Stimulated activated CD8-positive, alpha-beta memory T cell treated with anti-CD3 and anti-CD28 coated beads, Interleukin-12 subunit alpha, Interleukin-12 subunit beta, amount 100 ng/mL, for 24 hours (primary cell): ENCODE data around the gene CNGA4.
"Not testable (repeated sequence)": the region's sequence is repeated elsewhere in the genome, so short reads cannot be mapped to it uniquely, and the experiment has no call there.

Experiments
- DNase-seq: peaks from one replicate; pipeline ENCODE4 v3.0.0-alpha.2; 2020; ENCODE audit errors: extremely low read depth

Gene CNGA4

GRCh38 chr11:6225896-6226295 lies 13.0 kb upstream of the CNGA4 start:
- no peak for DNase-seq

GRCh38 chr11:6228520-6228919 lies 10.4 kb upstream of the CNGA4 start:
- DNase-seq: no peak

GRCh38 chr11:6229911-6230310 lies 9.0 kb upstream of the CNGA4 start:
- no peak for DNase-seq

- DNase-seq: no peak
Observed at GRCh38 chr11:6232899-6233298, 6.0 kb upstream of the CNGA4 start.

- DNase-seq: no peak
Observed at GRCh38 chr11:6233984-6234386, 4.9 kb upstream of the CNGA4 start.

- DNase-seq: peak; percentile 99
Observed at GRCh38 chr11:6234387-6235107, 4.3 kb upstream of the CNGA4 start, which contains the start of gene FHIP1B. Gene FHIP1B (minus strand): TSS chr11:6234636. CDS start chr11:6224516, 10,120 bp downstream.

- DNase-seq: no peak
Observed at GRCh38 chr11:6237266-6237665, 1.6 kb upstream of the CNGA4 start.

GRCh38 chr11:6237761-6238302 lies 1.1 kb upstream of the CNGA4 start:
- DNase-seq: no peak

- DNase-seq: no peak
Observed at GRCh38 chr11:6240139-6240538, 1.2 kb downstream of the CNGA4 start.

- DNase-seq: no peak
Observed at GRCh38 chr11:6240781-6241180, 1.9 kb downstream of the CNGA4 start.

- DNase-seq: no peak
Observed at GRCh38 chr11:6241316-6241715, 2.4 kb downstream of the CNGA4 start.

- DNase-seq: no peak
Observed at GRCh38 chr11:6245536-6245935, 6.6 kb downstream of the CNGA4 start.

- DNase-seq: no peak
Observed at GRCh38 chr11:6248248-6248647, 9.4 kb downstream of the CNGA4 start.

- DNase-seq: not testable (repeated sequence)
Observed at GRCh38 chr11:6248897-6249296, 10.0 kb downstream of the CNGA4 start.

- DNase-seq: no peak
Observed at GRCh38 chr11:6249770-6250555, 11.1 kb downstream of the CNGA4 start.

GRCh38 chr11:6251120-6251733 lies 12.3 kb downstream of the CNGA4 start:
- no peak for DNase-seq

GRCh38 chr11:6251990-6252473 lies 13.1 kb downstream of the CNGA4 start:
- DNase-seq: no peak

GRCh38 chr11:6253197-6253596 lies 14.3 kb downstream of the CNGA4 start:
- DNase-seq: no peak

- no peak for DNase-seq
Observed at GRCh38 chr11:6258141-6258540, 19.3 kb downstream of the CNGA4 start.

- no peak for DNase-seq
Observed at GRCh38 chr11:6258571-6259081, 19.7 kb downstream of the CNGA4 start.

GRCh38 chr11:6260207-6260726 lies 21.4 kb downstream of the CNGA4 start:
- no peak for DNase-seq

GRCh38 chr11:6263662-6264061 lies 24.8 kb downstream of the CNGA4 start:
- DNase-seq: no peak
